MM.1S (cell line): ENCODE measurements around the gene SELENON.

Experiments
- DNase-seq: peaks from one replicate; pipeline ENCODE4 v3.0.0-alpha.2; 2015
- H2AFZ ChIP-seq: fragments of 300-600 bp; sonication (generic); 2 replicates; pipeline ENCODE4 v1.6.0; 2016; ENCODE audit warnings: antibody characterized with exemption, low read length
- H3F3A ChIP-seq: fragments of 300-600 bp; sonication (generic); 2 replicates; pipeline ENCODE4 v1.6.1; 2016; ENCODE audit warnings: mild to moderate bottlenecking, antibody characterized with exemption, low read length, moderate library complexity, mixed read lengths; ENCODE audit not compliant: insufficient read depth
- H3K27ac ChIP-seq: fragments of 300-600 bp; sonication (generic); 2 replicates; pipeline ENCODE4 v1.5.1; 2016; ENCODE audit warnings: mild to moderate bottlenecking, low read length
- H3K27me3 ChIP-seq: fragments of 300-600 bp; sonication (generic); replicated peaks from 2 replicates; pipeline ENCODE4 v1.6.0; 2016; ENCODE audit warnings: low read length; ENCODE audit not compliant: insufficient read depth
- H3K36me3 ChIP-seq: fragments of 300-600 bp; sonication (generic); replicated peaks from 2 replicates; pipeline ENCODE4 v1.6.1; 2016; ENCODE audit warnings: mild to moderate bottlenecking, low read length, mixed read lengths; ENCODE audit not compliant: insufficient read depth
- H3K4me1 ChIP-seq: fragments of 300-600 bp; sonication (generic); 2 replicates; pipeline ENCODE4 v1.6.1; 2016; ENCODE audit warnings: low read length, mixed read lengths
- H3K4me2 ChIP-seq: fragments of 300-600 bp; sonication (generic); 2 replicates; pipeline ENCODE4 v1.6.0; 2016; ENCODE audit warnings: low read depth, low read length
- H3K4me3 ChIP-seq: fragments of 300-600 bp; sonication (generic); 2 replicates; pipeline ENCODE4 v1.5.1; 2016; ENCODE audit warnings: low read length, mixed read lengths
- H3K79me2 ChIP-seq: fragments of 300-600 bp; sonication (generic); 2 replicates; pipeline ENCODE4 v1.6.1; 2016; ENCODE audit warnings: mixed run types, low read length, mixed read lengths
- H3K9ac ChIP-seq: fragments of 300-600 bp; sonication (generic); 2 replicates; pipeline ENCODE4 v1.6.1; 2016; ENCODE audit warnings: low read length, mixed read lengths
- H3K9me2 ChIP-seq: fragments of 300-600 bp; sonication (generic); replicated peaks from 2 replicates; pipeline ENCODE4 v1.6.1; 2016; ENCODE audit warnings: mild to moderate bottlenecking, low read length, mixed read lengths; ENCODE audit not compliant: insufficient read depth
- H3K9me3 ChIP-seq: fragments of 300-600 bp; sonication (generic); replicated peaks from 2 replicates; pipeline ENCODE4 v1.6.1; 2016; ENCODE audit warnings: mild to moderate bottlenecking, low read length, mixed read lengths; ENCODE audit not compliant: insufficient read depth
- H4K20me1 ChIP-seq: fragments of 300-600 bp; sonication (generic); 2 replicates; pipeline ENCODE4 v1.6.1; 2016; ENCODE audit warnings: mild to moderate bottlenecking, low read length, moderate library complexity, mixed read lengths; ENCODE audit not compliant: insufficient read depth
- CTCF ChIP-seq: fragments of 300-600 bp; sonication (generic); IDR thresholded peaks from 2 replicates; pipeline ENCODE4 v1.5.1; 2016; ENCODE audit warnings: antibody characterized with exemption, low read length, mixed read lengths
- EZH2 ChIP-seq: fragments of 300-600 bp; sonication (generic); optimal IDR thresholded peaks from 2 replicates; pipeline ENCODE3; 2017; ENCODE audit warnings: low read depth, mild to moderate bottlenecking, antibody characterized with exemption, low read length, mixed read lengths
- EZH2phosphoT487 ChIP-seq: fragments of 300-600 bp; sonication (generic); IDR thresholded peaks from 2 replicates; pipeline ENCODE4 v1.6.1; 2018; ENCODE audit warnings: antibody characterized with exemption, low read length

Gene SELENON

GRCh38 chr1:25787760-25788166 lies 12.2 kb upstream of the SELENON start:
- H3F3A ChIP-seq = no peaks in the 10 kb centered on the region
- no peaks in the 10 kb centered on the region for H3K9me3 ChIP-seq
- H3K4me2 ChIP-seq = no peak overlapping the region

GRCh38 chr1:25790472-25790871 lies 9.5 kb upstream of the SELENON start:
- Histone ChIP-seq H3F3A (no peaks in the 10 kb centered on the region), H3K36me3 (no peaks in the 10 kb centered on the region), H3K27me3 (no peaks in the 10 kb centered on the region), H3K4me3 (no peak overlapping the region), H3K27ac (no peak overlapping the region), H3K4me1 (0 out of 2 replicates have a peak, but pooled peaks cover 6% of the 10 kb centered on the region), H3K4me2 (no peak overlapping the region), H3K9ac (no peak overlapping the region), H3K9me3 (no peaks in the 10 kb centered on the region), H2AFZ (no peak overlapping the region), H4K20me1 (no peaks in the 10 kb centered on the region), H3K9me2 (no peaks in the 10 kb centered on the region), H3K79me2 (no peaks in the 10 kb centered on the region)
- DNase-seq = no peak
- TF ChIP-seq EZH2phosphoT487 (no peak), EZH2 (no peak), CTCF (no peak)

More at GRCh38 chr1:25787760-25788166, 12.2 kb upstream of the SELENON start:
- Histone ChIP-seq H3K9me2 (no peaks in the 10 kb centered on the region), H3K36me3 (no peaks in the 10 kb centered on the region), H3K27ac (no peak overlapping the region), H2AFZ (no peak overlapping the region), H3K4me1 (0 out of 2 replicates have a peak, but pooled peaks cover 6% of the 10 kb centered on the region), H3K4me3 (no peak overlapping the region), H3K9ac (no peak overlapping the region), H4K20me1 (no peaks in the 10 kb centered on the region), H3K27me3 (no peaks in the 10 kb centered on the region), H3K79me2 (no peaks in the 10 kb centered on the region)
- TF ChIP-seq CTCF (no peak), EZH2 (no peak), EZH2phosphoT487 (no peak)
- DNase-seq = no peak

- DNase-seq = no peak
- H3K9ac ChIP-seq = no peak overlapping the region
Measured at GRCh38 chr1:25792115-25792514, 7.9 kb upstream of the SELENON start.

More at GRCh38 chr1:25792115-25792514, 7.9 kb upstream of the SELENON start:
- H3K9me3 ChIP-seq = no peaks in the 10 kb centered on the region
- H3K4me3 ChIP-seq = no peak overlapping the region
- H3K79me2 ChIP-seq = no peaks in the 10 kb centered on the region
- H3K27ac ChIP-seq = no peak overlapping the region
- H3K27me3 ChIP-seq = no peaks in the 10 kb centered on the region
- H3K4me2 ChIP-seq = no peak overlapping the region
- no peaks in the 10 kb centered on the region for H3F3A ChIP-seq
- H3K36me3 ChIP-seq = no peaks in the 10 kb centered on the region
- H4K20me1 ChIP-seq = no peaks in the 10 kb centered on the region
- H3K4me1 ChIP-seq = peaks cover 8% of the 10 kb centered on the region
- no peaks in the 10 kb centered on the region for H3K9me2 ChIP-seq
- H2AFZ ChIP-seq = no peak overlapping the region
- no peak for TF ChIP-seq EZH2
- no peak for TF ChIP-seq CTCF
- no peak for TF ChIP-seq EZH2phosphoT487
